GM08714 (cell line): ENCODE data around the gene CCDC85C.

Experiments
- H3K4me3 ChIP-seq: fragments of 200-500 bp; sonication (Bioruptor generic); 2 replicates; pipeline ENCODE4 v1.5.1; 2014; ENCODE audit warnings: mild to moderate bottlenecking, low read length, inconsistent platforms
- ZNF274 ChIP-seq: IDR thresholded peaks from 2 replicates; pipeline ENCODE4 v1.6.1; 2012; ENCODE audit warnings: mild to moderate bottlenecking, low read depth, low read length

Gene CCDC85C

DNA sequence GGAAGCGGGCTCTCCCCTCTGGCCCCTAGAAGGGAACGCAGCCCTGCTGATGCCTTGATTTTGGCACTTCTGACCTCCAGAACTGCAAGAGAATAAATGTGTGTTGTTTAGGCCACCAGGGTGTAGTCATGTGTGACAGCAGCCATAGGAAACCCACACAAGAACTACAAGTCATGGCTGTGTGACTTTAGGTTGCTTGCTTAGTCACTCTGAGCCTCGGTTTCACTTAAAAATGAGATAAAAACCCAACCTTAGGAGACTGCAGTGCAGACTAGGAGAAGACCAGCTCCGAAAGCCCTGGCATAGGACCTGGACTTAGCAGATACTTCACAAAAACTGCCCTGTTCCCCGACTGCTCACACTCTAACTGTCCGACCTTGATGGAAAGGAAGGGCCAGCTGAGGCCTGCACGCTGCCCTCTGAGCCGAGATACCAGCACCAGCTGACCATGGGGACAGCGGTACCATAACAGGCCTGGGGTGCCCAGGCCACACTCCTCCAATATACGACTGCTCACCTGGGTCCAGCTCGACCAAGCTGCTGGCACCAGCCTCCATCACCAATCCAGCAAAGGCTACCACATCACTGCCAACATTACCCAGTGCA is 53.5 kb downstream of the CCDC85C start:
- no peak for TF ChIP-seq ZNF274
- no peak overlapping the region for H3K4me3 ChIP-seq

- H3K4me3 ChIP-seq = no peak overlapping the region
- TF ChIP-seq ZNF274 = no peak
These were observed 54.3 kb downstream of the CCDC85C start for GRCh38 chr14:99549684-99550083.

DNA sequence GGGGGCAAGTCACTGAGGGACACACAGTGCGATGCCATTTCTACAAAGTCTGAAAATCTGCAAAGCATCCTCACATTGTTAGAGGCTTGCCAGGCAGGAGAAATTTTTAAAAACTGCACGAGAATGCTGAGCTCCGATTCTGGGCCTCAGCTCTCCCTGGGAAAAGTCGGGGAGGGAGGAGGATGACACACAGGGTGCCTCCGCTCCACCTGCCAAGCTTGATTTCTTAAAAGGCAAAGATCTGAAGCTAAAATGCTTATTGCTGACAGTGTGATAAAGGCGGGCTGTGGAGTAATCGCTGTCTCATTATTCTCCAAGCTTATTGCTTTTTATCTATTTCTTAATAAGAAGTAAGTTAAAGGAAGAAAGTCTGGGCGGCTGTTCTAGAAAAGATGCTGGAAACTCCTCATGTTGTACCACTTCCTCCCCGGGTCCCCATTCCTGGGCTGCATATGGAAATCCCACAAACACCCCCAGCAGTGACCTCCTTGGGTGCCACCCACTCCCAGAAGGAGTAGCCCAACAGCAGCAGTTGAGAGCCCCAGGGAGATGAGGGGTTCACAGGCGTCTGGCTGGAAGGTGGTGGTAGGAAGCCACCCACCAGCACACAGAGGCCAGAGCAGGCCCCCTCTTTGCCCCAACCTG is 55.0 kb downstream of the CCDC85C start:
- TF ChIP-seq ZNF274 = no peak
- H3K4me3 ChIP-seq = no peak overlapping the region

GRCh38 chr14:99548255-99548654 is 55.8 kb downstream of the CCDC85C start:
- H3K4me3 ChIP-seq = no peak overlapping the region
- no peak for TF ChIP-seq ZNF274

GRCh38 chr14:99546234-99546879 is 57.6 kb downstream of the CCDC85C start:
- TF ChIP-seq ZNF274 = no peak

GRCh38 chr14:99545586-99545985 is 58.4 kb downstream of the CCDC85C start:
- H3K4me3 ChIP-seq = no peak overlapping the region
- no peak for TF ChIP-seq ZNF274

More at GRCh38 chr14:99546234-99546879, 57.6 kb downstream of the CCDC85C start:
- no peak overlapping the region for H3K4me3 ChIP-seq

GRCh38 chr14:99544991-99545390 is 59.0 kb downstream of the CCDC85C start:
- no peak for TF ChIP-seq ZNF274
- no peak overlapping the region for H3K4me3 ChIP-seq

DNA sequence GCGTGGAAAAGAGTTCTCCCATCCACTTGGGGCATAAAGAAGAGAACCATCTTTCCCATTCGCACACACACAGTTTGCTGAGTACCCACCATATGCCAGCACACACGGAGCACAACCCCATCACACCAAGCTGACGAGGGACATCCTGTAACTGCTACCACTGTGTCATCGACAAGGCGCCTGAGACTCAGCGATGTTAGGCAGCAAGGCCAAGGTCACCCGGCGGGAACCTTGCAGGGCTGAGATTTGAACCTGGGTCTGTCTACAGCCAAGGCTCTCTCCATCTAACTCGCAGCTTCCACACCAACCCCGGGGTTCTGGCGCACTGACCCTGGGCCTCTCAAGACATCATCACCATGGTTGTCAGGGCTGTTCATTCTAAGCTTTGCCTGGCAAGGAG is 60.0 kb downstream of the CCDC85C start:
- no peak overlapping the region for H3K4me3 ChIP-seq
- TF ChIP-seq ZNF274 = no peak

DNA sequence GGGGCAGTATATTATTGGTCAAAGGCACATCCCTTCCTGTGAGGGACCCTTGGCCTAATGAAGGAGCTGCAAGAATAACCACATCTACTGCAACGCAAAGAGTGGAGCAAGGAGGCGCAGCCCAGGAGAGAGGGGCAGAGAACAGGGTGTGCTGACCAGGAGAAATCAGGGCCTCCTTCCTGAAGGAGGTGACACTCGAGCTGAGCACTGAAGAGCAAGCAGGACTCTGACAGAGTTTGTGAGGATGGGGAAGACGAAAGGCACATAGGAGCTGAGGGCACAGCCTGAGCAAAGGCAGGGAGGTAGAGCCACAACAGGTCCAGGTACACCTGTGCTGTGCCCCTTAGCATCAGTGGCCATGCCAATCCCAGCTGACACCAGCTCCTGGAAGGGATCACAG is 60.6 kb downstream of the CCDC85C start:
- TF ChIP-seq ZNF274 = no peak
- H3K4me3 ChIP-seq = no peak overlapping the region

- H3K4me3 ChIP-seq = no peak overlapping the region
- no peak for TF ChIP-seq ZNF274
These were observed 61.4 kb downstream of the CCDC85C start for GRCh38 chr14:99542566-99542965.

- no peak for TF ChIP-seq ZNF274
- no peak overlapping the region for H3K4me3 ChIP-seq
These were observed 62.1 kb downstream of the CCDC85C start for GRCh38 chr14:99541677-99542470.

DNA sequence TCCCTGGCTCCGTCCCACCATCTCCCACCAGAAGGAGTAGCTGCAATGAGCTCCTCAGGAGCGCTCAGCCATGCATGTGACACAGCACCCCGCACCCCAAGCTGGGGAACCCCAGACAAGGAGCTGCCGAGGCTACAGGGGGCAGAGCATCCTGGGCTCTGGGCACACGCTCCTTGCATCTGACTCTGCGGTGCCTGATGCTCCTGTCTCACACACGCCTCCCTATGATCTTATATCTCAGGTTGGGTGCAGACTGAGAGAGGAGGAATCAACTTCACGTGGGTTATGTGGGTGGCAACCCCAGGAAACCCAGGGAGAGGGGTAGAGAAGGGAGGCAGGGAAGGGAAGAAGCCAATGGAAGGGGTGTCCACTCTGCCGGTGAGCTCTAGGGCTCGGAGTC is 62.8 kb downstream of the CCDC85C start:
- no peak for TF ChIP-seq ZNF274
- H3K4me3 ChIP-seq = no peak overlapping the region

DNA sequence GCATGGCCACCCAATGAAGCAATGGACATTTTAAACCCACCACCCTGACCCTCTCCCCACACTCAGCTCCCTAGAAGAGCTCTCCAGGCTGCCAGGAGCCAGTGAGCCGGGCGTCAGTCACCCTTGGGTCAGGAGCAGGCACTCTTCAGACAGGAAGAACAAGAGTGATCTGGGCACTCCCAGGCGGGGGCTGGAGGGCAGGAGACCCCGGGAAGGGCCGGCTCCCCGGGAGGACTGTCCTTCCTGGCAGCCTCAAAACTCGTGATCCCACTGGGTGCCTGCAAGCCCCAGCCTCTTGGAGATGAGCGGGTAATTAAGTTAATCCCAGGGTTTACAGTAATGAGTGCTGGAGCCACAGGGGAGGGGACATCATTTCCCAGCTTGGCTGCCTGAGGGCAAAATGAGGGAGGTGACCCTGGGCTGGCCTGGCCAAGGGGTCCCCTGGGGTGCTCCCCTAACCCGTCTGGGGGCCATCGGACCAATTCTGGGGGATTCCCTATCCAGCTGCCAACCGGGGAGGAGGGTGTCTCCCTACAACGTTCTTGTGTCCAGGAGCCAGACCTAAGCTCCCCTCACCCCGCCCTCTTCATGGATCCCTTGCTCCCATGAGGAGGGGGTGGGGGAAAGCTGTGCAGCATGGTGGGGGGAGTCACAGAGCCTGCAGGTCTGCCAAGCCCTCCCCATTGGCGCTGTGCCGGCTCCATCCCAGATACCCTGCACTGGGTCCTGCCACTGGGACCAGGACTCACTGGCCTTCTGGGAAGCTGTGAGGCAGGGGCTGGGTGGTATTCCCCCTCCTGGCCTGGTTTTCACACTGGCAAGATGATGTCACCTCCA is 63.6 kb downstream of the CCDC85C start:
- no peak overlapping the region for H3K4me3 ChIP-seq
- no peak for TF ChIP-seq ZNF274

- TF ChIP-seq ZNF274 = no peak
These were observed 64.5 kb downstream of the CCDC85C start for GRCh38 chr14:99539491-99539890.

More at GRCh38 chr14:99539491-99539890, 64.5 kb downstream of the CCDC85C start:
- no peak overlapping the region for H3K4me3 ChIP-seq
